ENCODE results near the gene SHLD3.
A peak's percentile ranks its signal among the peaks of the same experiment; 100 is the strongest.
"Not testable (repeated sequence)": the region's sequence is repeated elsewhere in the genome, so short reads cannot be mapped to it uniquely, and the experiment has no call there.

Gene SHLD3, protein sequence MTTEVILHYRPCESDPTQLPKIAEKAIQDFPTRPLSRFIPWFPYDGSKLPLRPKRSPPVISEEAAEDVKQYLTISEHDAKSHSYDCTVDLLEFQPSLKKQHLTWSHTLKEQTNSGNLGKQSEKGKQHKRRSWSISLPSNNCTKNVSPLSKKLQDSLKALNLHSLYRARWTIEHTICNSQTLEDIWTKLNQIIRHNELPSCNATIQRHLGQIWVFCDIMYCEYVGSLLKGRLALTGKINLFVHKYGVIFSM

GRCh38 chr5:65624571-65625555, at the start of gene SHLD3, which contains the start of gene TRAPPC13:
SHLD3 (plus strand) TSS chr5:65625027; CDS start chr5:65629588, 4,561 bp downstream.
TRAPPC13 (plus strand) TSS chr5:65625027; CDS start chr5:65625061, 34 bp downstream.
- peak; percentile 75 for DNase-seq (ENCODE audit: low read depth)

GRCh38 chr5:65577141-65577540, 47.7 kb upstream of the SHLD3 start:
- no peak for DNase-seq (ENCODE audit: low read depth)

- DNase-seq (ENCODE audit: low read depth) = no peak
These were observed 36.1 kb upstream of the SHLD3 start for GRCh38 chr5:65588694-65589093.

DNA sequence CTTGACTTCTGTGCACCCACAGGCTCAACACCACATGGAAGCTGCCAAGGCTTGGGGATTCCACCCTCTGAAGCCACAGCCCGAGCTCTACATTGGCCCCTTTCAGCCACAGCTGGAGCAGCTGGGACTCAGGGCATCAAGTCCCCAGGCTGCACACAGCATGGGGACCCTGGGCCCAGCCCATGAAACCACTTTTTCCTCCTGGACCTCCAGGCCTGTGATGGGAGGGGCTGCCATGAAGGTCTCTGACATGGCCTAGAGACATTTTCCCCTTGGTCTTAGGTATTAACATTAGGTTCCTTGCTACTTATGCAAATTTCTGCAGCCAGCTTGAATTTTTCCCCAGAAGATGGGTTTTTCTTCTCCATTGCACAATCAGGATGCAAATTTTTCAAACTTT, 23.1 kb upstream of the SHLD3 start:
- not testable (repeated sequence) for DNase-seq (ENCODE audit: low read depth)

DNA sequence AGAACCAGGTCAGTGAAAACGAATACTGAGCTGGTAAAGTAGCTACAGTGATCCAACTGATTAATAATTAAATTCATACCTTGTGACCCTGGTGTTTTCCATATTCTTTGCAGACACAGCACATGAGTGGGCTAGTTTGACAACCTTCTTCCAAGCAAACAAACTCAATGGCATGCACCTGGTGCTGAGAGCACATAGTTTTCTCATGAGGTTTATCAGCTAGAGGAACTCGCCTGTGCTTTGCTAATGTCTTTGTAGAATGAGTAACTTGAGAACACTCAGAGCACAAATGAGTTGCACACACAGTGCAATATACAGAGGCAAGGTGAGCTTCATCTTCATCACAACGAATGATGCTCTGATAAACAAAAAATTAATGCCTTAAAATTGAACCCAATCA, 13.3 kb upstream of the SHLD3 start:
- no peak for DNase-seq (ENCODE audit: low read depth)

GRCh38 chr5:65612298-65612907, 12.4 kb upstream of the SHLD3 start:
- DNase-seq (ENCODE audit: low read depth) = no peak

- no peak for DNase-seq (ENCODE audit: low read depth)
These were observed 4.8 kb upstream of the SHLD3 start for GRCh38 chr5:65620021-65620420.

DNA sequence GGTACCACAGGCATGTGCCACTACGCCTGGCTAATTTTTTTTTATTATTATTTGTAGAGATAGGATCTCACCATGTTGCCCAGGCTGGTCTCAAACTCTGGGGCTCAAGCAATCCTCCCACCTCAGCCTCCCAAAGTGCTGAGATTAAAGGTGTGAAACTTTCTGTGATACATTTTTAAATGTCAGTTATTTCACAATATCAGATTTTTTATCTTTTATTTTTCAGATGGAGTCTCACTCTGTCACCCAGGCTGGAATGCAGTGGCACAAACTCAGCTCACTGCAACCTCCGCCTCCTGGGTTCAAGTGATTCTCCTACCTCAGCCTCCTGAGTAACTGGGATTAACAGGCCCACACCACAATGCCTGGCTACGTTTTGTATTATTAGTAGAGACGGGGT, 2.9 kb upstream of the SHLD3 start:
- not testable (repeated sequence) for DNase-seq (ENCODE audit: low read depth)

- no peak for DNase-seq (ENCODE audit: low read depth)
These were observed 1.3 kb upstream of the SHLD3 start for GRCh38 chr5:65623482-65623881.

DNA sequence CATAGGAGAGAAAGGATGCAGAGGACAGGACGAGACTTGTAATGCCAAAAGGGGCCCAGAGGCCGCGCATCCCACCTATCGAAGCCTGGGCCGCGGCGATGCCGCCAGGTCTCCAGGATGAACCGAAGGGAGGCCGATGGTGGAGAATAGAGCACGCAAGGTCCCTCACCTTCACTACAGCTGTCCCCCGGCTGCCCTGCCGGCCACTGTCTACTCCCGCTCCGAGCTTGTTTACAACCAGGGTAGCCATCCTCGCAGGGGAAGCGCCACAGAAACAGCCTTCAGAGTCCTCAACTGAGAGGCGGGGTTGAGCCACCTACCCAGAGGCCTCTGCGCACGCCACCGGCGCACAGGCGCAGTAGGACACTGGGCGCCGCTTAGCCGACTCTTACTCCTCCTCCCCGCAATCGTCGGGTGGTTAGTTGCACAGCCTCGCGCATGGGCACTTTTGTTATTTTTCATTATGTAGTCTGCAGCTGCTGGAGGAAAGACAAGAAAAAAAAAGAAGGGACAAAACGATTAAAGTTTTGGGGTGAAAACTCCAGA, 729 bp upstream of the SHLD3 start, which contains the start of gene TRIM23:
TSS of gene TRIM23 (minus strand) at position 309 of the 546 bp plus-strand sequence. CDS start at position 250, 59 bp downstream.
- peak; percentile 85 for DNase-seq (ENCODE audit: low read depth)

DNA sequence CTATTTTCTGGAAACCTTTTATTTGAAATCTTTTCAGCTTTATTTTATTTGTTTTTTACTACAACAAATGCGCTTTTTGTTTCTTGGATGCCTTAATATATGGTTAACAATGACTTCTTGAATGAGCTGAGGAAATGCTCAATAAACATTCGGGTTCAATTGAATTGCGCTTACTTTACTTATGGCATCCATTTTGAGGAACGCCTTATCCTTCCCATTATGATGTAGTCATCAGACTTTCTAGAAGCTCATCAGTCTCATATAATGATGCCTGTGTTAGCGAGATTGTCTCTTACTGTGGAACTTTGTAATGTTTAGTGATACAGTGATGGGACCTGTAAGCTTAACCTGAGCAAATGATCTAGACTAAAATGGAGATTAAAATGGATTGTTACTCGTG, 916 bp downstream of the SHLD3 start:
- no peak for DNase-seq (ENCODE audit: low read depth)

DNA sequence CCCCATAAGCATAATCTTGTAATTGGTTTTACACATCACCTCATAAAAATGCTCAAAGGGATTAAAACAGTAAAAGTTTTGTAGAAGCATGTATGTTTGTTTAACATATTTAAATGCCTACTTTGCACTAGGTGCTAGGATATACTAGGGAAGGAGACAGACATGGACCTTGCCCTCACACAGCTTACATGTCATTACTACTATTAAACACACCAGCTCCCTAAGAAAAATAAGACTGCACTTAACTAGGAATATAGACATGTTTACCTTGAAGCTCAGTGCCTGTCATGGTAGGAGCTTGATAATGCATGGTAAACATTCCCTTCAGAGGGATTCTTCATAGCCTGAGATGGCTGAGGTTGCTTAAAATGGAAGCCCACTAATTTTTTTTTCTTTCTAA, 6.2 kb downstream of the SHLD3 start:
- no peak for DNase-seq (ENCODE audit: low read depth)

DNA sequence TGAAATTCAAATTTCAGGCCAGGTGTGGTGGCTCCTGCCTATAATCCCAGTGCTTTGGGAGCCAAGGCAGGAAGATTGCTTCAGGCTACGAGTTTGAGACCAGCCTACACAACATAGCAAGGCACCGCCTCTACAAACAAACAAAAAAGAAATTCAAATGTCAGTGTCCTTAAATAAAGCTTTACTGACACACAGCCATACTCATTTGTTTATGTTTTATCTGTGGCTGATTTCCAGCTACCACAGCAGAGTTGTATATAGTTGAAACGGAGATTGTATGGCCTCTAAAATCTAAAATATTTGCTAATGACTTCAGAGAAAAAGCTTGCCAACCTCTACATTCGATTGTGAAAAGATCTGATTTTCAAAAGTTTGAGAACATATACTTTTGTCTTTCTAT, 15.4 kb downstream of the SHLD3 start:
- DNase-seq (ENCODE audit: low read depth) = no peak

DNA sequence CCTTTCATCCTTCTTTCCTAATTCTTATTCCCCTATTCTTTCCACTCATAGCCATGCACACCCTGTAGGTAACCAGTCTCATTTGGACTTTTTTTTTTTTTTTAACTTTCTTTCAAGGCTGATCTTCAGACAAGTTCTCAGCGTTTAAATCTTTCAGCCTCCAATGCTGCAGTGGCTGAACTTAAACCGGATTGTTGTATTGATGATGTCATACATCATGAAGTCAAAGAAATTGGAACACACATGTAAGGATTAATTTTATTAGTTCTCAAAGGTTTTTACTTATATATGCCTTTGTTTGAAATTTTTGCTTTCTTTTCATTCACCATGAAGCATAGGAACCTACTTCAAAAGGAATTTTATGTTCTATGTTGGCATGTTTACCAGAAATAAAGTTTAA, 22.1 kb downstream of the SHLD3 start:
- no peak for DNase-seq (ENCODE audit: low read depth)

DNA sequence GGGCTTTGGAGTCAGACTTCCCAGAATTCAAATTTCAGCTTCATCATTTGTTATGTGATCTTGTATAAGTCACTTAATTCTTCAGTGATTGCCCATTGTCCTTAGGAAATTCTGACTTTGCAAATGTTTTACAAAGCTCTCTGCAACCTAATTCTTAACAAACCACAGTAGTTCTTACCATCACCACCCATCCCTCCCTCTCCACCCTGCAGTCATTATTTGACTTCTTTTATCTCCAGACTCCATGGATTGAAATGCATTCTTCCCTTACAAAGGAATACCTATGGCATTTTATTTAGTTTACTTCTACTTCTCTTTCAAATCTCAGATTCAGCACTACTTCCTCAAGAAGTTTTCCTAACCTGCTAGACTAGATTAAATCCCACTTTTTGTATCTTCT, 23.1 kb downstream of the SHLD3 start:
- no peak for DNase-seq (ENCODE audit: low read depth)

GRCh38 chr5:65651144-65651543, 26.3 kb downstream of the SHLD3 start:
- DNase-seq (ENCODE audit: low read depth) = no peak

DNA sequence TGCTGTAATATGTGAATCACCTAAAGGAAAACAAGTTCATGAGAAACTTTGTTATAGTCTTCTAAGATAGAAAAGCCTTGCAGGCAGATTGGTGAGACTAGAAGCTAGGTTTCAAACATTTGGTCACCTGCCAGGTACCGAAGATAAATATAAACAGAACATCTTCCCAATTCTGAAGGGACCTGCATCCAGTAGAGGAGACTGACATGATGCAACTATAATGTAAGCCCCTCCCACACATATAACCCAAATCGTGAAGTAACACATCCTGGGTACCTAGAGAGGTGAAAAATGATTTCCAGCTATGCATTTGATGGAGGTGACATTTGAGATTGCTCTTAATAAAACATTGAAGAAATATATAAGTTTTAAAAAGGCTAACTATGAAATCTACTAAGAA, 29.9 kb downstream of the SHLD3 start:
- DNase-seq (ENCODE audit: low read depth) = no peak

DNA sequence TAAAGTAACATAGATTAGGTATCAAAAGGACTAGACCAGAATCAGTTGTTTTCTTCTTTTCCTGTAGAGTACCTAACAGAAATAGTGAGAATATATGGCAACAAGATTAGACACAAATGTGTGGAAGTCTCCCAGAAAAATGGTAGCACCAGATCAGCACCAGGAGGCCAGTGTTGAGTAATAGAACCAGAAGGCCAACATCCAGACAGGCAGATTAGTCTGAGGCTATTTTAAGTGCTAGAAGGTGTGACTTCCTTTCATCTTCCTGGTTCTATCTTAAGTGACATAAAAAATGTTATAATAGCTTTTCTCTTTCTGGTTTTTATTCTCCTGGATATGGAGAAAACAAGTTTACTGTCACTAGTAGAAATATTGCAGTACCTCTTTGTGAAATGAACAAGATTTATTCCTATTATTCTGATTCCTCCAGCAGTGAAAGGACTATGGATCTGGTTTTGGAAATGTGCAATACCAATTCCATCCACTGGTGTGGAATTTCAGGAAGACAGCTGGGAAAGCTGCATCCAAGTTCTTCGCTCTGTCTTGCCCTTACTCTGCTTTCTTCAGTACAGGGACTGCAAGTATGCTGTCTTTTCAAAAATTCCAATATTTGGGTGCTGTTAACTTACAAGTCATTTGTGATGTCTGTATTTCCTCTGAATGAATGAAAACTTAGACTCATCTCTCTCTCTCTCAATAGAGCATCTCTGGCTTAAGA, 39.1 kb downstream of the SHLD3 start:
- DNase-seq (ENCODE audit: low read depth) = no peak

- no peak for DNase-seq (ENCODE audit: low read depth)
These were observed 43.9 kb downstream of the SHLD3 start for GRCh38 chr5:65668696-65669095.

GRCh38 chr5:65672796-65673195, 48.0 kb downstream of the SHLD3 start:
- no peak for DNase-seq (ENCODE audit: low read depth)

DNA sequence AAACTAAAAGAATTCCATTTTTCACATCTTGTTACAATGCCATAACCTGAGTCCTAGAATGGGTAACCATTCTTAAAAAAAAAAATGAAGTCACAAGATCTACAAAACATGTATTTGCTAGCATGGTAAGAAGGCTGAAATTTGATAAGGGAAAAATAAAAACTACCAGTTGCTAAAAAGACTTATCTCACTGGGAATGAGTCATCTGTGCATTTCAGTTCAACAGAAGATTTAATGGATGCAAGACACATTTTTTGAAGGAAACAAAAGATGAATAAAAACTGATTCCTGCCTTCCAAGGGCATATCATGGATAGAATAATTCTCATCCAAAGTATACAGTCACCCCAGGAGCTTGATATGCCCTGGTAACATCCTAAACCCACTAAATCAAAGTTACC, 49.9 kb downstream of the SHLD3 start:
- DNase-seq (ENCODE audit: low read depth) = no peak

- not testable (repeated sequence) for DNase-seq (ENCODE audit: low read depth)
These were observed 51.2 kb downstream of the SHLD3 start for GRCh38 chr5:65676056-65676455.

Measured in fibroblast of the conjunctiva (primary cell).